ENCODE results near the gene RNF39. TPM values are rescaled to one million over a fixed set of nuclear protein-coding genes. Genes with fewer than 3 reads are reported as not detected.

Gene RNF39
- total RNA-seq, result 0.22 TPM

GRCh38 chr6:30075094-30075789, at the start of gene RNF39:
Gene RNF39 (minus strand): TSS chr6:30075769. CDS start chr6:30075585, 184 bp downstream.

GRCh38 chr6:30113003-30113759, 37.6 kb upstream of the RNF39 start, which contains the start of gene TRIM31:
Gene TRIM31 (minus strand): TSS chr6:30113090. CDS start chr6:30112805, 285 bp downstream.

GRCh38 chr6:30066577-30067459, 8.8 kb downstream of the RNF39 start, which contains the start of gene PPP1R11:
Gene PPP1R11 (plus strand): TSS chr6:30067198. CDS start chr6:30067411, 213 bp downstream.

GRCh38 chr6:30061092-30061857, 14.3 kb downstream of the RNF39 start, which contains the start of gene POLR1H:
Gene POLR1H (plus strand): TSS chr6:30061265. CDS start chr6:30061525, 260 bp downstream.

Other genes starting within 250 kb of the RNF39 start
- not detected for gene HLA-G, start 247.9 kb downstream of the RNF39 start, total RNA-seq
- 112 TPM for gene HLA-A, start 133.2 kb downstream of the RNF39 start, total RNA-seq
- gene POLR1H, start 14.5 kb downstream of the RNF39 start, total RNA-seq, result 17.3 TPM
- gene PPP1R11, start 8.6 kb downstream of the RNF39 start, total RNA-seq, result 19.2 TPM
- not detected for gene TRIM31, start 37.3 kb upstream of the RNF39 start, total RNA-seq
- not detected for gene TRIM40, start 60.4 kb upstream of the RNF39 start, total RNA-seq
- 1.0 TPM for gene TRIM10, start 85.4 kb upstream of the RNF39 start, total RNA-seq
- not detected for gene TRIM15, start 87.8 kb upstream of the RNF39 start, total RNA-seq
- 39.6 TPM for gene TRIM26, start 137.6 kb upstream of the RNF39 start, total RNA-seq